ENCODE results near the gene RNF217. TPM values are rescaled to one million over a fixed set of nuclear protein-coding genes. Genes with fewer than 3 reads are reported as not detected.

Gene RNF217
- polyA plus RNA-seq, 1 donor (not counting 4 experiments of a cell fraction or from before 2014, with no cell fraction given): 44.0 TPM

- no peak for FAIRE-seq
- no peak for DNase-seq (ENCODE audit: low read depth, low spot score)
- TF ChIP-seq EZH2 (IDR thresholded peaks at IDR 0.05; ENCODE audit: low read length): no peak
- TF ChIP-seq, protein P1, sequence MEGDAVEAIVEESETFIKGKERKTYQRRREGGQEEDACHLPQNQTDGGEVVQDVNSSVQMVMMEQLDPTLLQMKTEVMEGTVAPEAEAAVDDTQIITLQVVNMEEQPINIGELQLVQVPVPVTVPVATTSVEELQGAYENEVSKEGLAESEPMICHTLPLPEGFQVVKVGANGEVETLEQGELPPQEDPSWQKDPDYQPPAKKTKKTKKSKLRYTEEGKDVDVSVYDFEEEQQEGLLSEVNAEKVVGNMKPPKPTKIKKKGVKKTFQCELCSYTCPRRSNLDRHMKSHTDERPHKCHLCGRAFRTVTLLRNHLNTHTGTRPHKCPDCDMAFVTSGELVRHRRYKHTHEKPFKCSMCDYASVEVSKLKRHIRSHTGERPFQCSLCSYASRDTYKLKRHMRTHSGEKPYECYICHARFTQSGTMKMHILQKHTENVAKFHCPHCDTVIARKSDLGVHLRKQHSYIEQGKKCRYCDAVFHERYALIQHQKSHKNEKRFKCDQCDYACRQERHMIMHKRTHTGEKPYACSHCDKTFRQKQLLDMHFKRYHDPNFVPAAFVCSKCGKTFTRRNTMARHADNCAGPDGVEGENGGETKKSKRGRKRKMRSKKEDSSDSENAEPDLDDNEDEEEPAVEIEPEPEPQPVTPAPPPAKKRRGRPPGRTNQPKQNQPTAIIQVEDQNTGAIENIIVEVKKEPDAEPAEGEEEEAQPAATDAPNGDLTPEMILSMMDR (optimal IDR thresholded peaks at IDR 0.05 in 1 of 3, IDR thresholded peaks at IDR 0.05 in 1 of 3, conservative IDR thresholded peaks at IDR 0.05 in 1 of 3; ENCODE audit: extremely low read depth in 1 of 3, insufficient read depth in 2 of 3, low read length in 3 of 3): no peak
Measured at GRCh38 chr6:125019918-125020317, 57.7 kb downstream of the RNF217 start.

GRCh38 chr6:125020385-125020784, 58.1 kb downstream of the RNF217 start:
- H3K4me2 ChIP-seq (ENCODE audit: control insufficient read depth, extremely low read depth, insufficient read depth, low read depth, low read length): no peak overlapping the region
- no peaks in the 10 kb centered on the region for H3K9me3 ChIP-seq (ENCODE audit: control insufficient read depth, low read depth, low read length)
- H2AFZ ChIP-seq (ENCODE audit: control insufficient read depth, low read length): no peak overlapping the region
- H3K9ac ChIP-seq (ENCODE audit: control insufficient read depth, extremely low read depth, insufficient read depth, low read length): no peak overlapping the region
- H4K20me1 ChIP-seq (ENCODE audit: control insufficient read depth, extremely low read depth, insufficient read depth, low read length): no peaks in the 10 kb centered on the region
- H3K36me3 ChIP-seq (ENCODE audit: control insufficient read depth in 2 of 2, extremely low read depth in 1 of 2, insufficient read depth in 2 of 2, low read length in 2 of 2): peaks cover 0 to 1% of the 10 kb centered on the region in 2 experiments
- no peak for DNase-seq (ENCODE audit: low read depth, low spot score)
- peaks cover 41% of the 10 kb centered on the region for H3K79me2 ChIP-seq (ENCODE audit: control insufficient read depth, insufficient read depth, low read length)
- H3K27ac ChIP-seq (ENCODE audit: control insufficient read depth, insufficient read depth, low read length): no peak overlapping the region
- no peaks in the 10 kb centered on the region for H3K27me3 ChIP-seq (ENCODE audit: control insufficient read depth, extremely low read depth, insufficient read depth, low read length)
- TF ChIP-seq, protein P1 (optimal IDR thresholded peaks at IDR 0.05 in 1 of 3, IDR thresholded peaks at IDR 0.05 in 1 of 3, conservative IDR thresholded peaks at IDR 0.05 in 1 of 3; ENCODE audit: extremely low read depth in 1 of 3, insufficient read depth in 2 of 3, low read length in 3 of 3): no peak
- no peak for TF ChIP-seq EZH2 (IDR thresholded peaks at IDR 0.05; ENCODE audit: low read length)
- H3K4me1 ChIP-seq (ENCODE audit: control insufficient read depth, extremely low read depth, insufficient read depth, low read length): no peaks in the 10 kb centered on the region
- H3K4me3 ChIP-seq (ENCODE audit: control insufficient read depth in 2 of 3, extremely low read depth in 1 of 3, insufficient read depth in 2 of 3, low read depth in 1 of 3, low read length in 3 of 3): no peak overlapping the region
- peak; percentile 52 for FAIRE-seq
- H3K9me1 ChIP-seq (ENCODE audit: control insufficient read depth, extremely low read depth, insufficient read depth, low read length): no peaks in the 10 kb centered on the region
- dilution Hi-C loops (cut with MboI; ENCODE audit: extremely low pct_ligation_motif_present, low sequenced_read_pairs): no loop called here

More at GRCh38 chr6:125019918-125020317, 57.7 kb downstream of the RNF217 start:
- no peaks in the 10 kb centered on the region for H3K9me1 ChIP-seq (ENCODE audit: control insufficient read depth, extremely low read depth, insufficient read depth, low read length)
- H3K79me2 ChIP-seq (ENCODE audit: control insufficient read depth, insufficient read depth, low read length): peaks cover 41% of the 10 kb centered on the region
- no peak overlapping the region for H3K4me2 ChIP-seq (ENCODE audit: control insufficient read depth, extremely low read depth, insufficient read depth, low read depth, low read length)
- no peaks in the 10 kb centered on the region for H4K20me1 ChIP-seq (ENCODE audit: control insufficient read depth, extremely low read depth, insufficient read depth, low read length)
- no peaks in the 10 kb centered on the region for H3K4me1 ChIP-seq (ENCODE audit: control insufficient read depth, extremely low read depth, insufficient read depth, low read length)
- H3K36me3 ChIP-seq (ENCODE audit: control insufficient read depth in 2 of 2, extremely low read depth in 1 of 2, insufficient read depth in 2 of 2, low read length in 2 of 2): no peaks in the 10 kb centered on the region
- H3K9me3 ChIP-seq (ENCODE audit: control insufficient read depth, low read depth, low read length): no peaks in the 10 kb centered on the region
- no peak overlapping the region for H3K27ac ChIP-seq (ENCODE audit: control insufficient read depth, insufficient read depth, low read length)
- no peak overlapping the region for H3K4me3 ChIP-seq (ENCODE audit: control insufficient read depth in 2 of 3, extremely low read depth in 1 of 3, insufficient read depth in 2 of 3, low read depth in 1 of 3, low read length in 3 of 3)
- H3K9ac ChIP-seq (ENCODE audit: control insufficient read depth, extremely low read depth, insufficient read depth, low read length): no peak overlapping the region
- no peaks in the 10 kb centered on the region for H3K27me3 ChIP-seq (ENCODE audit: control insufficient read depth, extremely low read depth, insufficient read depth, low read length)
- dilution Hi-C loops (cut with MboI; ENCODE audit: extremely low pct_ligation_motif_present, low sequenced_read_pairs): no loop called here
- no peak overlapping the region for H2AFZ ChIP-seq (ENCODE audit: control insufficient read depth, low read length)
